Activated CD4-positive, alpha-beta T cell treated with anti-CD3 and anti-CD28 coated beads for 36 hours (primary cell): ENCODE results near the gene GSTM2. TPM values are rescaled to one million over a fixed set of nuclear protein-coding genes. Genes with fewer than 3 reads are reported as not detected.

Experiments used
- ATAC-seq: fragments of 200-7000 bp; cut with Tn5 transposase; one replicate; pipeline ENCODE4 v1.10.0; 2021; ENCODE audit warnings: mild to moderate bottlenecking, moderate library complexity
- CTCF ChIA-PET: fragments of 350-600 bp; sonication (Branson Sonifier 250); formaldehyde crosslinking; loops from one replicate; lab custom pipeline; 2021; ENCODE audit warnings: antibody characterized with exemption; lab: Charles Lee
- POLR2A ChIA-PET: fragments of 350-600 bp; sonication (Branson Sonifier 250); formaldehyde crosslinking; loops from one replicate; lab custom pipeline; 2021; ENCODE audit warnings: antibody characterized with exemption, inconsistent platforms; lab: Charles Lee
- DNase-seq: peaks from one replicate; pipeline ENCODE4 v3.0.0-alpha.2; 2020
- H3K27ac Mint-ChIP-seq: one replicate; pipeline ENCODE4 v1.8.0; 2021; ENCODE audit warnings: mixed read lengths
- H3K27me3 Mint-ChIP-seq: one replicate; pipeline ENCODE4 v1.8.0; 2021; ENCODE audit warnings: mixed read lengths
- H3K36me3 Mint-ChIP-seq: one replicate; pipeline ENCODE4 v1.8.0; 2021; ENCODE audit warnings: low read depth, mixed read lengths
- H3K4me1 Mint-ChIP-seq: one replicate; pipeline ENCODE4 v1.8.0; 2021; ENCODE audit warnings: mixed read lengths
- H3K4me3 Mint-ChIP-seq: one replicate; pipeline ENCODE4 v1.8.0; 2021; ENCODE audit warnings: mild to moderate bottlenecking, moderate library complexity, mixed read lengths
- H3K9me3 Mint-ChIP-seq: one replicate; pipeline ENCODE4 v1.8.0; 2021; ENCODE audit warnings: low read depth, mixed read lengths
- intact Hi-C, 2 experiments: fragments of 100-400 bp; cut with DNase I in 1 of 2; cut with micrococcal nuclease in 1 of 2; formaldehyde crosslinking; loops; one replicate each; pipeline versions ENCODE4 v1.14.2 to v1.15.1; 2022 to 2024; cut with DNase I, micrococcal nuclease
- total RNA-seq, 2 experiments: library from RNA; stranded (reverse); gene quantifications; one replicate each; pipeline ENCODE4 v1.2.3, GENCODE V29; 2021

Gene GSTM2
- total RNA-seq, 2 experiments from 2014 or later = 18.7 to 23.9 TPM

GRCh38 chr1:109630081-109630897, 37.6 kb upstream of the GSTM2 start:
- intact Hi-C loops = loop anchor here in 1 of 2 experiments (1.0 kb wide), 1 partner anchor 84 kb away; no protein-coding TSS in a partner anchor
- Mint-ChIP-seq H3K27ac (no peak overlapping the region), H3K27me3 (no peaks in the 10 kb centered on the region), H3K9me3 (no peaks in the 10 kb centered on the region), H3K36me3 (peaks cover 36% of the 10 kb centered on the region), H3K4me1 (peaks cover 14% of the 10 kb centered on the region), H3K4me3 (no peak overlapping the region)
- peak; percentile 66 for DNase-seq
- CTCF ChIA-PET = interaction anchor here (0.7 to 15.1 kb wide), 10 partner anchors 10 to 131 kb away, joined by 3 to 190 read pairs (median 6); partner anchors contain the start of gene GPR61
- POLR2A ChIA-PET = interaction anchor here (2.1 kb wide), 1 partner anchor 84 kb away, joined by 7 read pairs; no protein-coding TSS in a partner anchor
- no peak for ATAC-seq

- H3K9me3 Mint-ChIP-seq = no peaks in the 10 kb centered on the region
- DNase-seq (no peak), ATAC-seq (no peak)
- intact Hi-C loops = loop anchor here in 1 of 2 experiments (1.0 kb wide), 1 partner anchor 85 kb away; no protein-coding TSS in a partner anchor
- no peak overlapping the region for H3K4me3 Mint-ChIP-seq
- H3K27me3 Mint-ChIP-seq = no peaks in the 10 kb centered on the region
- POLR2A ChIA-PET = interaction anchor here (2.1 kb wide), 1 partner anchor 85 kb away, joined by 7 read pairs; no protein-coding TSS in a partner anchor
- H3K4me1 Mint-ChIP-seq = peaks cover 17% of the 10 kb centered on the region
- H3K27ac Mint-ChIP-seq = no peak overlapping the region
- CTCF ChIA-PET = interaction anchor here (1.5 to 15.1 kb wide), 6 partner anchors 9 to 88 kb away, joined by 4 to 190 read pairs (median 12); partner anchors contain the start of gene GPR61
- H3K36me3 Mint-ChIP-seq = peaks cover 32% of the 10 kb centered on the region
Measured at GRCh38 chr1:109630898-109631512, 36.9 kb upstream of the GSTM2 start.

- H3K27ac Mint-ChIP-seq = no peak overlapping the region
- no peak for ATAC-seq
- H3K4me1 Mint-ChIP-seq = peaks cover 17% of the 10 kb centered on the region
- DNase-seq = no peak
- peaks cover 29% of the 10 kb centered on the region for H3K36me3 Mint-ChIP-seq
- ChIA-PET POLR2A (no interaction called here), CTCF (interaction anchor here (0.5 to 15.1 kb wide), 7 partner anchors 8 to 89 kb away, joined by 3 to 190 read pairs (median 8); partner anchors contain the start of gene GPR61)
- no peak overlapping the region for H3K4me3 Mint-ChIP-seq
- no peaks in the 10 kb centered on the region for H3K27me3 Mint-ChIP-seq
- no peaks in the 10 kb centered on the region for H3K9me3 Mint-ChIP-seq
- intact Hi-C loops = no loop called here
Measured at GRCh38 chr1:109631513-109632505, 36.0 kb upstream of the GSTM2 start.

GRCh38 chr1:109632671-109633346, 35.0 kb upstream of the GSTM2 start:
- no peak for DNase-seq
- peaks cover 17% of the 10 kb centered on the region for H3K4me1 Mint-ChIP-seq
- no peaks in the 10 kb centered on the region for H3K9me3 Mint-ChIP-seq
- ChIA-PET POLR2A (no interaction called here), CTCF (interaction anchor here (0.7 to 15.1 kb wide), 7 partner anchors 7 to 1397 kb away, joined by 3 to 190 read pairs (median 3); partner anchors contain the start of gene GPR61)
- ATAC-seq = no peak
- H3K36me3 Mint-ChIP-seq = peaks cover 23% of the 10 kb centered on the region
- H3K4me3 Mint-ChIP-seq = no peak overlapping the region
- H3K27me3 Mint-ChIP-seq = no peaks in the 10 kb centered on the region
- intact Hi-C loops = no loop called here
- no peak overlapping the region for H3K27ac Mint-ChIP-seq

GRCh38 chr1:109634292-109634691, 33.6 kb upstream of the GSTM2 start:
- H3K27me3 Mint-ChIP-seq = no peaks in the 10 kb centered on the region
- H3K27ac Mint-ChIP-seq = peak overlapping the region; percentile 9
- peaks cover 14% of the 10 kb centered on the region for H3K4me1 Mint-ChIP-seq
- intact Hi-C loops = no loop called here
- CTCF ChIA-PET = interaction anchor here (0.5 to 15.1 kb wide), 4 partner anchors 16 to 105 kb away, joined by 3 to 190 read pairs (median 4); partner anchors contain the start of genes GNAI3 and GPR61
- no peak overlapping the region for H3K4me3 Mint-ChIP-seq
- no peaks in the 10 kb centered on the region for H3K9me3 Mint-ChIP-seq
- ATAC-seq (peak; percentile 72), DNase-seq (peak; percentile 41)
- H3K36me3 Mint-ChIP-seq = peaks cover 13% of the 10 kb centered on the region
- POLR2A ChIA-PET = no interaction called here

- no peak overlapping the region for H3K4me3 Mint-ChIP-seq
- DNase-seq (peak; percentile 53), ATAC-seq (peak; percentile 70)
- POLR2A ChIA-PET = no interaction called here
- peaks cover 16% of the 10 kb centered on the region for H3K4me1 Mint-ChIP-seq
- H3K27ac Mint-ChIP-seq = peak overlapping the region; percentile 9
- intact Hi-C loops = no loop called here
- CTCF ChIA-PET = interaction anchor here (0.5 to 15.1 kb wide), 8 partner anchors 11 to 156 kb away, joined by 3 to 190 read pairs (median 4); partner anchors contain the start of genes GNAI3 and GPR61
- H3K36me3 Mint-ChIP-seq = peaks cover 5% of the 10 kb centered on the region
- H3K27me3 Mint-ChIP-seq = no peaks in the 10 kb centered on the region
- H3K9me3 Mint-ChIP-seq = no peaks in the 10 kb centered on the region
Measured at GRCh38 chr1:109634771-109635750, 32.8 kb upstream of the GSTM2 start.

GRCh38 chr1:109635862-109636200, 32.0 kb upstream of the GSTM2 start:
- Mint-ChIP-seq H3K9me3 (no peaks in the 10 kb centered on the region), H3K4me1 (peaks cover 19% of the 10 kb centered on the region), H3K4me3 (no peak overlapping the region), H3K27me3 (no peaks in the 10 kb centered on the region), H3K27ac (no peak overlapping the region), H3K36me3 (peaks cover 4% of the 10 kb centered on the region)
- ChIA-PET POLR2A (no interaction called here), CTCF (interaction anchor here (0.7 to 15.1 kb wide), 7 partner anchors 12 to 155 kb away, joined by 3 to 190 read pairs (median 6); partner anchors contain the start of gene GPR61)
- intact Hi-C loops = no loop called here
- no peak for ATAC-seq
- no peak for DNase-seq

- ChIA-PET POLR2A (no interaction called here), CTCF (interaction anchor here (0.7 to 15.1 kb wide), 8 partner anchors 13 to 154 kb away, joined by 3 to 190 read pairs (median 6); partner anchors contain the start of gene GPR61)
- DNase-seq (no peak), ATAC-seq (no peak)
- Mint-ChIP-seq H3K9me3 (no peaks in the 10 kb centered on the region), H3K4me1 (peaks cover 19% of the 10 kb centered on the region), H3K4me3 (no peak overlapping the region), H3K36me3 (no peaks in the 10 kb centered on the region), H3K27ac (no peak overlapping the region), H3K27me3 (no peaks in the 10 kb centered on the region)
- intact Hi-C loops = no loop called here
Measured at GRCh38 chr1:109636201-109636952, 31.5 kb upstream of the GSTM2 start.

- Mint-ChIP-seq H3K4me3 (no peak overlapping the region), H3K36me3 (no peaks in the 10 kb centered on the region), H3K27ac (no peak overlapping the region), H3K4me1 (peaks cover 19% of the 10 kb centered on the region), H3K9me3 (no peaks in the 10 kb centered on the region), H3K27me3 (no peaks in the 10 kb centered on the region)
- ATAC-seq (no peak), DNase-seq (no peak)
- intact Hi-C loops = no loop called here
- CTCF ChIA-PET = interaction anchor here (1.5 to 15.1 kb wide), 6 partner anchors 14 to 145 kb away, joined by 3 to 190 read pairs (median 10); partner anchors contain the start of gene GPR61
- POLR2A ChIA-PET = no interaction called here
Measured at GRCh38 chr1:109637446-109637845, 30.4 kb upstream of the GSTM2 start.
